HCT116 (cell line): ENCODE data around the gene PRSS22. TPM values are rescaled to one million over a fixed set of nuclear protein-coding genes. Genes with fewer than 3 reads are reported as not detected.

Source experiments
- CTCF ChIP-seq, 3 experiments: fragments of 200-600 bp in 1 of 3; sonication (generic) in 1 of 3; IDR thresholded peaks in 2 of 3; conservative IDR thresholded peaks in 1 of 3; 2 replicates each; pipeline ENCODE4 v1.5.1; 2012 to 2017; ENCODE audit warnings: low read depth in 2 of 3, low read length in 2 of 3, antibody characterized with exemption in 1 of 3, borderline replicate concordance in 1 of 3, control low read depth in 1 of 3, mild to moderate bottlenecking in 1 of 3, mixed read lengths in 1 of 3, mixed run types in 1 of 3, moderate library complexity in 1 of 3; ENCODE audit not compliant: insufficient read depth in 1 of 3
- EZH2 ChIP-seq: fragments of 200-600 bp; sonication (generic); IDR thresholded peaks from 2 replicates; pipeline ENCODE4 v1.6.1; 2017; ENCODE audit warnings: antibody characterized with exemption, mixed run types
- SRF ChIP-seq: IDR thresholded peaks from 2 replicates; pipeline ENCODE4 v1.6.1; 2012; ENCODE audit warnings: low read depth
- total RNA-seq: library from RNA; stranded (reverse); gene quantifications from one replicate; pipeline ENCODE4 v1.2.1, GENCODE V29; 2021; ENCODE audit not compliant: unreplicated experiment
- TF ChIP-seq, protein P1 (sequence below): IDR thresholded peaks from 2 replicates; pipeline ENCODE4 v1.6.1; 2012; ENCODE audit warnings: low read depth

PRSS22 gene
- total RNA-seq, 1 experiment from 2014 or later, result 20.2 TPM

DNA sequence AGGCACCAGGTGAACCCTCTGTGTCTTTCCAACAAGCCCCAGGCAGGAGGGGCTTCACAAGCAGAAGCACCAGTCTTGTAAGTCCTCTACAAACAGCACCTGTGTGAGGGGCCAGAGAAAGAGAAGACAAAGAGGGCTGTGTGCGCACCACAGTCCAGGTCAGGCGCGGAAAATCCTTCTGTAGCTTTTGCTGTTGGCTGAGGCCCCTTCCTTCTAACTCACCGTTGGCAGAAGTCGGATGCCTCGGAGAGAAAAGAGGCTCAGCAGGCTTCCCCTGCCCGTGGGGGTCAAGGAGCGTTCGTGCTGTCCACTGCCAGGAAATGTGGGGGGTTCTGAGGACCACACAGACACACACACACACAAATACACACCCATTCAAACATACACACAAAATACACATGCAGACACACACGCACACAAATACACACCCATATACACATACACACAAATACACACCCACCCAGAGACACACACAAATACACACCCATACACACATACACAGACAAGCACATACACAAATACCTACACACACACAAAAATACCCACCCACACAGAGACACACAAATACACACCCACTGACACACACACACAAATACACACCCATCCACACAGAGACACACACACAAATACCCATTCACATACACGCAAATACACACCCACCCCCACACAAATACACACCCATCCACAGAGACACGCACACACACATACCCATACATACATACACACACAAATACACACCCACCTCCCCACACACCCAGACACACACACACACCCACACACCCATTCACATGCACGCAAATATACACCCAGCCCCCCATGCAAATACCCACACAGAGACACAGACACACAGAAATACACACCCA lies 21.1 kb downstream of the PRSS22 start (continued):
- TF ChIP-seq, protein P1, sequence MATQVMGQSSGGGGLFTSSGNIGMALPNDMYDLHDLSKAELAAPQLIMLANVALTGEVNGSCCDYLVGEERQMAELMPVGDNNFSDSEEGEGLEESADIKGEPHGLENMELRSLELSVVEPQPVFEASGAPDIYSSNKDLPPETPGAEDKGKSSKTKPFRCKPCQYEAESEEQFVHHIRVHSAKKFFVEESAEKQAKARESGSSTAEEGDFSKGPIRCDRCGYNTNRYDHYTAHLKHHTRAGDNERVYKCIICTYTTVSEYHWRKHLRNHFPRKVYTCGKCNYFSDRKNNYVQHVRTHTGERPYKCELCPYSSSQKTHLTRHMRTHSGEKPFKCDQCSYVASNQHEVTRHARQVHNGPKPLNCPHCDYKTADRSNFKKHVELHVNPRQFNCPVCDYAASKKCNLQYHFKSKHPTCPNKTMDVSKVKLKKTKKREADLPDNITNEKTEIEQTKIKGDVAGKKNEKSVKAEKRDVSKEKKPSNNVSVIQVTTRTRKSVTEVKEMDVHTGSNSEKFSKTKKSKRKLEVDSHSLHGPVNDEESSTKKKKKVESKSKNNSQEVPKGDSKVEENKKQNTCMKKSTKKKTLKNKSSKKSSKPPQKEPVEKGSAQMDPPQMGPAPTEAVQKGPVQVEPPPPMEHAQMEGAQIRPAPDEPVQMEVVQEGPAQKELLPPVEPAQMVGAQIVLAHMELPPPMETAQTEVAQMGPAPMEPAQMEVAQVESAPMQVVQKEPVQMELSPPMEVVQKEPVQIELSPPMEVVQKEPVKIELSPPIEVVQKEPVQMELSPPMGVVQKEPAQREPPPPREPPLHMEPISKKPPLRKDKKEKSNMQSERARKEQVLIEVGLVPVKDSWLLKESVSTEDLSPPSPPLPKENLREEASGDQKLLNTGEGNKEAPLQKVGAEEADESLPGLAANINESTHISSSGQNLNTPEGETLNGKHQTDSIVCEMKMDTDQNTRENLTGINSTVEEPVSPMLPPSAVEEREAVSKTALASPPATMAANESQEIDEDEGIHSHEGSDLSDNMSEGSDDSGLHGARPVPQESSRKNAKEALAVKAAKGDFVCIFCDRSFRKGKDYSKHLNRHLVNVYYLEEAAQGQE, result no peak
- no peak for TF ChIP-seq EZH2
- no peak for TF ChIP-seq CTCF (IDR thresholded peaks at IDR 0.05 in 2 of 3, conservative IDR thresholded peaks at IDR 0.05 in 1 of 3; ENCODE audit: borderline replicate concordance in 1 of 3, insufficient read depth in 1 of 3, low read depth in 2 of 3, low read length in 2 of 3)
- no peak for TF ChIP-seq SRF
